Esophagus mucosa (tissue), 1 donor: ENCODE measurements around the gene PDCD7. TPM values are rescaled to one million over a fixed set of nuclear protein-coding genes. Genes with fewer than 3 reads are reported as not detected.

Experiments
- ATAC-seq: fragments of 200-7000 bp; cut with Tn5 transposase; one replicate; pipeline ENCODE4 v1.9.1; 2020
- total RNA-seq: library from RNA; stranded (reverse); gene quantifications from one replicate; pipeline ENCODE4 v1.2.4, GENCODE V29; 2023
- donor health status: DM: yes; HTN: yes; CAD: no.

PDCD7 gene
- total RNA-seq, 1 donor from 2014 or later = 18.6 TPM

- no peak for ATAC-seq
Observed at GRCh38 chr15:65071381-65071811, 62.2 kb downstream of the PDCD7 start.

- no peak for ATAC-seq
Observed at GRCh38 chr15:65069779-65070546, 63.6 kb downstream of the PDCD7 start.

DNA sequence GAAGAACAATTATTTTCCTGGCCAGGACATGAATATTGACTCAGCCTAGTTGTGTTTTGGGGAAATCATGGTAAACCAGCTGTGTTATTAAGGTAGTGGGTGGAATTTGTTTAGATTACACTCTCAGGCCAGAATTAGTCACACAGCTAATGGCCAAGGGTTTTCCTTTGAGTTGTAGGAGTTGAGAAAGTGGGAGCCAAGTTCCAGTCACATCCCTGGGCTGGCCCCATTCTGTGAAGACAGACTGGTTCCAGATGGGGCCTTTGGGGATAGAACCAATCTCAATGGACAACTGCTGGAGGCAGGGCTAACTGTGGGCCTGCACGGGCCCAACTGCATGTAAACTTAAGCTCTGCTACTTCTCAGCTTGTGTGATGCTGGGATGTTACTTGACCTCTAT is 64.4 kb downstream of the PDCD7 start:
- no peak for ATAC-seq

- peak; percentile 7 for ATAC-seq
Observed at GRCh38 chr15:65068403-65068788, 65.2 kb downstream of the PDCD7 start.

DNA sequence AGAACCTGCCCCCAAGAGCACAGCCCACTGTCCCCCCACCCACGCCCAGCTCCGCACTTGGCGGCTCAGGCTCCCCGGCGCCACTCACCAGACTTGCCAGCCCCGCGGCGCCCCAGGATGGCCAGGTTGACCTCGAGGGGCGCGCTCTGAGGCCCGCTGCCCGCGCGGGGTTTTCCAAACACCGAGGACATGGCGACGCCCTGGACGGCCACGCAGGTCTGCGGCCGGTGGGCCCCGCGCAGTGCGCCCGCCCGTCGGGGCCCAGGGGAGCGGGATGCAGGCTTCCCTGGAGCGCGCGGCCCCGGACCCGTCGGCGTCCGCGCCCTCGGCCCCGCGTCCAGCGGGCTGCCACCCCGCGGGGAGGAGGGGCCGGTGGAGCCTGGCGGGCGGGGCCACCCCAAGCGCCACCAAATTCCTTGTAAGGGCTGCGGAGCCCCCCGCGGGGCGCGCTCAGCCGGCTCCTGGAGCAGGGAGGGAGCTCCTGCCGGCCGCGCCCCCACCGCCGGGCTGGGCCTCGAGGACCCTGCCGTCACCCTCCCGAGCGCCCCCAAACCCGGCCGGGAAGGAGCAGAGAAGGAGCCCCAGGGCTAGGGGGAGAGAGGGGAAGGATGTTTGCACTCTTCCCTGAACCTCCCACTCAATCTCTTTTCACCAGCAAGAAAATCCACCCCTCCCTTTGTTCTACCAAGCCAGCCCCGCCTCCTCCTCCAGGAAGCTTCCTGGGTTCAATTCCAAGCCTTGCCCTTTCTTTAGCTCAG is 65.8 kb downstream of the PDCD7 start, which contains the start of gene RASL12:
RASL12 (minus strand) TSS at position 347 of the 758 bp plus-strand sequence; CDS start at position 191, 156 bp downstream.
- ATAC-seq = peak; percentile 18

Other genes with a start within 250 kb of the PDCD7 start
- 1.6 TPM for gene ANKDD1A, start 221.9 kb downstream of the PDCD7 start, total RNA-seq
- 48.7 TPM for gene SPG21, start 143.9 kb downstream of the PDCD7 start, total RNA-seq
- 9.8 TPM for gene MTFMT, start 104.2 kb downstream of the PDCD7 start, total RNA-seq
- not detected for gene SLC51B, start 88.4 kb downstream of the PDCD7 start, total RNA-seq
- 1.5 TPM for gene RASL12, start 65.8 kb downstream of the PDCD7 start, total RNA-seq
- gene KBTBD13, start 57.1 kb downstream of the PDCD7 start, total RNA-seq = not detected
- 1.8 TPM for gene UBAP1L, start 18.6 kb downstream of the PDCD7 start, total RNA-seq
- gene CLPX, start 51.5 kb upstream of the PDCD7 start, total RNA-seq = 49.3 TPM
- 0.64 TPM for gene CILP, start 77.7 kb upstream of the PDCD7 start, total RNA-seq
- 7.0 TPM for gene PARP16, start 153.1 kb upstream of the PDCD7 start, total RNA-seq
- not detected for gene RNU5A-1, start 162.2 kb upstream of the PDCD7 start, total RNA-seq
- gene RNU5B-1, start 170.9 kb upstream of the PDCD7 start, total RNA-seq = 30.4 TPM
- 0.08 TPM for gene IGDCC3, start 244.2 kb upstream of the PDCD7 start, total RNA-seq